Peyer's patch (tissue), 4 donors: ENCODE data around the gene CADM1. TPM values are rescaled to one million over a fixed set of nuclear protein-coding genes. Genes with fewer than 3 reads are reported as not detected.

Experiments used
- DNase-seq, 3 donors: peaks; one replicate each; pipeline ENCODE4 v3.0.0-alpha.2; 2017 to 2019
- H3K27ac ChIP-seq, 4 donors: fragments of 200-600 bp; sonication (generic); one replicate each; pipeline ENCODE4 v1.5.1; 2016 to 2019
- H3K27me3 ChIP-seq, 2 donors: fragments of 200-600 bp; sonication (generic); one replicate each; pipeline ENCODE4 v1.5.1; 2019
- H3K36me3 ChIP-seq, 3 donors: fragments of 200-600 bp; sonication (generic); one replicate each; pipeline ENCODE4 v1.5.1; 2016 to 2019
- H3K4me1 ChIP-seq, 4 donors: fragments of 200-600 bp; sonication (generic); one replicate each; pipeline ENCODE4 v1.5.1; 2016 to 2019
- H3K4me3 ChIP-seq, 4 donors: fragments of 200-600 bp; sonication (generic); 1 replicate in 3 of 4; 2 replicates in 1 of 4; pipeline ENCODE4 v1.5.1; 2016 to 2019; ENCODE audit warnings: mild to moderate bottlenecking in 1 of 4
- H3K9me3 ChIP-seq, 4 donors: fragments of 200-600 bp; sonication (generic); one replicate each; pipeline ENCODE4 v1.5.1; 2016 to 2019; ENCODE audit warnings: mild to moderate bottlenecking in 1 of 4
- CTCF ChIP-seq, 6 experiments: fragments of 450-650 bp in 4 of 6; fragments of 200-600 bp in 2 of 6; sonication (generic) in 1 of 6; IDR thresholded peaks; one replicate each; pipeline ENCODE4 v1.5.1; 2017 to 2019; ENCODE audit warnings: antibody characterized with exemption in 6 of 6, mild to moderate bottlenecking in 3 of 6, moderate library complexity in 1 of 6
- POLR2A ChIP-seq, 2 donors: fragments of 450-650 bp; IDR thresholded peaks; one replicate each; pipeline ENCODE4 v1.5.1; 2017; ENCODE audit warnings: antibody characterized with exemption in 2 of 2, mild to moderate bottlenecking in 2 of 2, moderate library complexity in 2 of 2
- total RNA-seq, 4 donors: library from RNA; depleted of rRNA; stranded (reverse); fragments of >200 nt; gene quantifications; one replicate each; pipeline ENCODE4 v1.1.0, GENCODE V29; 2016

The CADM1 gene
- total RNA-seq, 4 donors from 2014 or later, result 0.38 to 8.3 (median 2.5) TPM

GRCh38 chr11:115190196-115190595, 314.0 kb downstream of the CADM1 start:
- Histone ChIP-seq H3K27me3 (no peaks in the 10 kb centered on the region), H3K9me3 (no peaks in the 10 kb centered on the region), H3K4me1 (no peaks in the 10 kb centered on the region), H3K36me3 (no peaks in the 10 kb centered on the region), H3K4me3 (no peak overlapping the region), H3K27ac (no peak overlapping the region)
- TF ChIP-seq POLR2A (IDR thresholded peaks at IDR 0.05) (no peak), CTCF (IDR thresholded peaks at IDR 0.05) (no peak)
- DNase-seq, result no peak

GRCh38 chr11:115188898-115189278, 315.3 kb downstream of the CADM1 start:
- no peaks in the 10 kb centered on the region for H3K27me3 ChIP-seq
- no peaks in the 10 kb centered on the region for H3K9me3 ChIP-seq
- no peak for TF ChIP-seq CTCF (IDR thresholded peaks at IDR 0.05)
- no peak for TF ChIP-seq POLR2A (IDR thresholded peaks at IDR 0.05)
- H3K27ac ChIP-seq, result no peak overlapping the region
- no peak for DNase-seq
- no peaks in the 10 kb centered on the region for H3K36me3 ChIP-seq
- H3K4me1 ChIP-seq, result no peaks in the 10 kb centered on the region
- no peak overlapping the region for H3K4me3 ChIP-seq

GRCh38 chr11:115188188-115188897, 315.9 kb downstream of the CADM1 start:
- no peaks in the 10 kb centered on the region for H3K27me3 ChIP-seq
- no peaks in the 10 kb centered on the region for H3K4me1 ChIP-seq
- H3K9me3 ChIP-seq, result no peaks in the 10 kb centered on the region
- no peak overlapping the region for H3K27ac ChIP-seq
- DNase-seq, result no peak
- H3K36me3 ChIP-seq, result no peaks in the 10 kb centered on the region
- TF ChIP-seq CTCF (IDR thresholded peaks at IDR 0.05) (no peak), POLR2A (IDR thresholded peaks at IDR 0.05) (no peak)
- no peak overlapping the region for H3K4me3 ChIP-seq

- H3K9me3 ChIP-seq, result no peaks in the 10 kb centered on the region
- no peaks in the 10 kb centered on the region for H3K27me3 ChIP-seq
- H3K36me3 ChIP-seq, result no peaks in the 10 kb centered on the region
- H3K27ac ChIP-seq, result no peak overlapping the region
- no peaks in the 10 kb centered on the region for H3K4me1 ChIP-seq
- no peak overlapping the region for H3K4me3 ChIP-seq
- TF ChIP-seq CTCF (IDR thresholded peaks at IDR 0.05), result no peak
- TF ChIP-seq POLR2A (IDR thresholded peaks at IDR 0.05), result no peak
- DNase-seq, result no peak
Observed at GRCh38 chr11:115185931-115186330, 318.3 kb downstream of the CADM1 start.

- Histone ChIP-seq H3K36me3 (no peaks in the 10 kb centered on the region), H3K4me1 (no peaks in the 10 kb centered on the region), H3K27ac (no peak overlapping the region), H3K27me3 (no peaks in the 10 kb centered on the region), H3K4me3 (no peak overlapping the region), H3K9me3 (no peaks in the 10 kb centered on the region)
- no peak for DNase-seq
- TF ChIP-seq CTCF (IDR thresholded peaks at IDR 0.05), result no peak
- no peak for TF ChIP-seq POLR2A (IDR thresholded peaks at IDR 0.05)
Observed at GRCh38 chr11:115185507-115185906, 318.7 kb downstream of the CADM1 start.

GRCh38 chr11:115184901-115185300, 319.3 kb downstream of the CADM1 start:
- Histone ChIP-seq H3K27ac (no peak overlapping the region), H3K4me1 (no peaks in the 10 kb centered on the region), H3K4me3 (no peak overlapping the region), H3K27me3 (no peaks in the 10 kb centered on the region), H3K9me3 (no peaks in the 10 kb centered on the region), H3K36me3 (no peaks in the 10 kb centered on the region)
- TF ChIP-seq POLR2A (IDR thresholded peaks at IDR 0.05), result no peak
- no peak for TF ChIP-seq CTCF (IDR thresholded peaks at IDR 0.05)
- DNase-seq, result no peak
